HFF-Myc (cell line): ENCODE measurements around the gene ARMH3.

ENCODE experiments used
- DNase-seq: peaks from one replicate; pipeline ENCODE4 v3.0.0-alpha.2; 2011; ENCODE audit warnings: low read depth; ENCODE audit errors: extremely low read depth
- H3K4me3 ChIP-seq: replicated peaks from 2 replicates; pipeline ENCODE4 v1.5.1; 2011; ENCODE audit warnings: low read depth, mild to moderate bottlenecking, control low read depth, low read length
- TF ChIP-seq, protein P1 (sequence below): IDR thresholded peaks from 2 replicates; pipeline ENCODE4 v1.5.1; 2012; ENCODE audit warnings: mild to moderate bottlenecking, low read depth, low read length, control low read depth; ENCODE audit errors: missing control alignments

The ARMH3 gene

DNA sequence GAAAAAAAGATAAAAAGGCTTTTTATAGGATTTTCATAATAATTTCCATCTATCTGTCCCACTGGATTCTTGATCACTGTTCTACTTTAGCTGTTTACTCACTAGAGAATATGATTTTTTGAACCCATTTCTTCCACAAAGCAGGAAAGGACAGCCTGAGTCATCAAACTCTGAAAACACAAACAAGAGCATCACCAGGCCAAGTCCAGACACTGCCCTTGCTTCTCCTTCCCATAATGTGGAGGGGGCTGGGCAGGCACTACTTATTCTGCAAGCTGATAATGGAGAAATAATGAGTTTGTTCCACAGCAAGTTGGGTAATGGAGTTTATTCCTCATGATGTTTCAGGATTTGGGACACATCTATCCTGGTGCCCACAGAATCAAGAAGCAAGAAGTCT lies 199.3 kb downstream of the ARMH3 start:
- TF ChIP-seq, protein P1, sequence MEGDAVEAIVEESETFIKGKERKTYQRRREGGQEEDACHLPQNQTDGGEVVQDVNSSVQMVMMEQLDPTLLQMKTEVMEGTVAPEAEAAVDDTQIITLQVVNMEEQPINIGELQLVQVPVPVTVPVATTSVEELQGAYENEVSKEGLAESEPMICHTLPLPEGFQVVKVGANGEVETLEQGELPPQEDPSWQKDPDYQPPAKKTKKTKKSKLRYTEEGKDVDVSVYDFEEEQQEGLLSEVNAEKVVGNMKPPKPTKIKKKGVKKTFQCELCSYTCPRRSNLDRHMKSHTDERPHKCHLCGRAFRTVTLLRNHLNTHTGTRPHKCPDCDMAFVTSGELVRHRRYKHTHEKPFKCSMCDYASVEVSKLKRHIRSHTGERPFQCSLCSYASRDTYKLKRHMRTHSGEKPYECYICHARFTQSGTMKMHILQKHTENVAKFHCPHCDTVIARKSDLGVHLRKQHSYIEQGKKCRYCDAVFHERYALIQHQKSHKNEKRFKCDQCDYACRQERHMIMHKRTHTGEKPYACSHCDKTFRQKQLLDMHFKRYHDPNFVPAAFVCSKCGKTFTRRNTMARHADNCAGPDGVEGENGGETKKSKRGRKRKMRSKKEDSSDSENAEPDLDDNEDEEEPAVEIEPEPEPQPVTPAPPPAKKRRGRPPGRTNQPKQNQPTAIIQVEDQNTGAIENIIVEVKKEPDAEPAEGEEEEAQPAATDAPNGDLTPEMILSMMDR, result no peak
- DNase-seq, result no peak
- no peak overlapping the region for H3K4me3 ChIP-seq

DNA sequence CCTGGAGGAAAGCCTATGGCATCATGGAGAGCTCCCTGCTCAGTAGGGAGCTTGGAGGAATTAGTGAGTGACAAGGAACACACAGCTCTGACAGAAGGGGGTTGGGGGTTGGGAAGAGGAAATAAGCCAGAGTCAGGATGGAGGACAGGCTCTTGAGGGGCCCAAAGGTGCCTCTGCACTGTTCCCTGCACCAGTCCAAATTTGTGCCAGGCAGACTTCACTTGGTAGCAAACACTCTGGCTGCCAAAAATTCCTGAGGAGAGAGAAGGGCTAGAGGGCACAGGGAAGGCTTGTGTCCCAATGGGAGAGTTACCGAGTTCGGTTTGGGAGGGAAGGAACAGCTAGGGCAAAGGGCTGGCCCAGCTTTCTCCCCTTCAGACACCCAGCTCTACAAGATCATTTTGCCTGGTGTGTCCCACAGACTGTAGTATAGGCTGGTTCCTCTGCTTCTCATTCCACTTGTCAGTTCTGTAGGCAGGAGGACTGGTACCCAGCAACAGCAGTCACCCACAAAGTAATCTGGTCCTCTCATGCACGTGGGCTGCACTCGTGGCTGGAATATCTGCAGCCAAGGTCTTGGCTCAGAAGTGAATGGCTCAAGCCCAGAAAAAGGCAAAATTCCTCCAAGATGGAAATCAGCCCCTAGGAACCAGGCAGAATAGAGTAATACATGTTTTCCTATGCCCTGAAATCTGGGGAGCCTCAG lies 204.4 kb downstream of the ARMH3 start:
- no peak overlapping the region for H3K4me3 ChIP-seq
- no peak for DNase-seq
- TF ChIP-seq, protein P1, result no peak

DNA sequence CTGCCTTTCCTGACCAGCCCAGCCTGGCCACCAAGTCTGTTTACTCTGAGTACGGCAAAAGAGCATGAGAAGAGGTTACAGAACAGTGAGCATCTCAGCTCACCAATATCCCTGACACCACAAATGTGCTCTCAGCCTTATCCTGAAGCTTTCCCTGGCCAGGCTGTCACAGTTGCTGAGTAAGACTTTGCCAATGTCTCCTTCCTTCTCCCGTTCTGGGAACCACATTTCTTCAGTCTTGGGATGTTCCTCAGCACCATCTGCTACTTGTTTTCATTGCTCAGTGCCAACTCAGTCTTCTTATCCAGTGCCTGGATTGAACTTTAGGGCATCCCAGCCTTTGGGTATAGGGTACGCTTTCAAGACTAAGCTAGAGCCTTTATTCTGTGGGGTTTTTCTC lies 205.2 kb downstream of the ARMH3 start:
- TF ChIP-seq, protein P1, result no peak
- DNase-seq, result no peak
- no peak overlapping the region for H3K4me3 ChIP-seq

DNA sequence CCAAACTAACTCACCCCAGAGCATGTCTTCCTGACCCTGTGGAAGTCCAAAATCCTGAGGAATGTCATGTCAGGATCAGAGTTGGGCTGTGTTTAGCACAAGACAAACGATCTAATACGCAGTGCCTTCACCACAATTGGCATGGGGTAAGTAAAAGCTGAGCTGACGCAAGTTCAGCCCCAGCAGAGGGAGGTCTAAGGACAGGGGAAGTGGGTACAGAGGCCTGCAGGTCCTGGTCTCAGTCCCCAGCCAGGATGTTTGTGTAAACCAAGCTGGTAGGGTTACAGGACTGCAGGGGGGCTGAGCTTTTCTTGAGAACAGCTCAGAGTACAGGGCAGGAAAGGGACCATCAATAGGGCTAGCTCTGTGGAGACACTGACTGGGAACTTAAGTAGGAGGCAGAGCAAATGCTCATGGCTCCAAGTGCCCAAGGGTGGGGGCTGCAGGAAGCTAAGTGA lies 207.1 kb downstream of the ARMH3 start:
- TF ChIP-seq, protein P1, result no peak
- no peak for DNase-seq
- no peak overlapping the region for H3K4me3 ChIP-seq

DNA sequence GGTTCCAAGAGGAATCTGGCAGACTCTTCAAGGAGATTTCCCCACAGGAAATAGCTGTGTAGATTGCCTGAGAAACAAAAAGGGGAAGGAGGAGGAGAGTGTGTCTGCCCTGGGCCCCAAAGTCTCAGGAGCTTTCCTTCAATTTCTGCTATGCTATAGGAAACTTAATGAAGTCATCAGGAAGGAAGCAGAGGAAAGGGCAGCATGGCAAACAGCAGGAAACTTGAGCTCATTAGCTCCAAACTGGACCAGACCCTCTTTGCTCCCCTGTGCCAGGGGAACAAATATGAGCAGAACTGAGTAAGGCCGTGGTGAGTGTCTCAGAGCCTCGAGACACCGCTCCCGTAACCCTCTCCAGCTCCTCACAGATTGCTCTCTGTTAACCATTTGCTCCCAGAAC lies 207.6 kb downstream of the ARMH3 start:
- no peak overlapping the region for H3K4me3 ChIP-seq
- TF ChIP-seq, protein P1, result no peak
- DNase-seq, result no peak

DNA sequence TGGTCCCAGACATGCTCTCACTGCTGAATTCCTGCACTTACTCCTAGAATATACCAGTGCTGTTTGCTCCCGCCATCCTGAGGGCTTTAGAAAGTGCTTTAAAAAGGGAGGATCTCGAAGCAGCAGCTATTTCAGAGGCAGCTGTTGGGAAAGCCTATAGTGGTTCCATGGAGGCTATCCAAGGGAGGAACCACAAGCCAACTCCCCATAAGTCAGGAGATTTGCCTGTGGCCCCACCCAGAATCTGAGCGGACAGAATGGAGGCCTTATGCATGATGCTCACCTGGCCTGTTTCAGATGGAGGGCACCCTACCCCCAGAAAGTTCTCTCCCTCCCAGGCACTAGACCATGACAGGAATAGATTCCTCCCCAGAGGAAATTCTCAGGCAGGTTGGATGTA lies 210.1 kb downstream of the ARMH3 start:
- DNase-seq, result no peak
- TF ChIP-seq, protein P1, result no peak

More for the DNA sequence above, 210.1 kb downstream of the ARMH3 start:
- H3K4me3 ChIP-seq, result no peak overlapping the region
